Thyroid gland (tissue), 4 donors: ENCODE results near the gene ATG4C. TPM values are rescaled to one million over a fixed set of nuclear protein-coding genes. Genes with fewer than 3 reads are reported as not detected.
"Not testable (repeated sequence)": the region's sequence is repeated elsewhere in the genome, so short reads cannot be mapped to it uniquely, and the experiment has no call there.

Experiments
- DNase-seq, 2 donors: peaks; one replicate each; pipeline ENCODE4 v3.0.0-alpha.2; 2019
- H3K27ac ChIP-seq, 3 donors: fragments of 200-600 bp; sonication (generic); 1 replicate in 2 of 3; 2 replicates in 1 of 3; pipeline ENCODE4 v1.5.1; 2016 to 2019; ENCODE audit warnings: mild to moderate bottlenecking in 1 of 3, moderate library complexity in 1 of 3
- H3K27me3 ChIP-seq: fragments of 200-600 bp; sonication (generic); one replicate; pipeline ENCODE4 v1.5.1; 2019
- H3K36me3 ChIP-seq, 2 donors: fragments of 200-600 bp; sonication (generic); one replicate each; pipeline ENCODE4 v1.5.1; 2016 to 2019
- H3K4me1 ChIP-seq, 2 donors: fragments of 200-600 bp; sonication (generic); one replicate each; pipeline ENCODE4 v1.5.1; 2017 to 2019
- H3K4me3 ChIP-seq, 3 donors: fragments of 200-600 bp; sonication (generic); replicated peaks in 1 of 3; 1 replicate in 2 of 3; 2 replicates in 1 of 3; pipeline ENCODE4 v1.5.1; 2016; ENCODE audit warnings: mild to moderate bottlenecking in 1 of 3
- H3K9me3 ChIP-seq: fragments of 200-600 bp; sonication (generic); one replicate; pipeline ENCODE4 v1.5.1; 2017
- POLR2A ChIP-seq, 2 donors: fragments of 450-650 bp; IDR thresholded peaks; one replicate each; pipeline ENCODE4 v1.6.1; 2017; ENCODE audit warnings: antibody characterized with exemption in 2 of 2, mild to moderate bottlenecking in 2 of 2, moderate library complexity in 1 of 2
- WGBS, 2 donors: methylation state at CpG; one replicate each; pipeline ENCODE4 v1.1.5; 2017; 5-methylcytosine and 5-hydroxymethylcytosine counted together
- intact Hi-C: fragments of 100-400 bp; cut with DNase I; formaldehyde crosslinking; loops from one replicate; pipeline ENCODE4 v1.15.1; 2023
- total RNA-seq, 4 donors: library from RNA; depleted of rRNA; stranded (reverse); fragments of >200 nt; gene quantifications; one replicate each; pipeline ENCODE4 v1.2.3, GENCODE V29; 2016
- TF ChIP-seq, protein P1 (sequence below), 6 experiments: fragments of 200-600 bp in 3 of 6; fragments of 450-650 bp in 3 of 6; sonication (generic) in 3 of 6; IDR thresholded peaks; one replicate each; pipeline ENCODE4 v1.5.1; 2016 to 2019; ENCODE audit warnings: antibody characterized with exemption in 6 of 6, mild to moderate bottlenecking in 2 of 6, inconsistent platforms in 1 of 6, moderate library complexity in 1 of 6

Gene ATG4C
- total RNA-seq, 4 donors from 2014 or later: 16.3 to 23.4 (median 19.9) TPM

DNA sequence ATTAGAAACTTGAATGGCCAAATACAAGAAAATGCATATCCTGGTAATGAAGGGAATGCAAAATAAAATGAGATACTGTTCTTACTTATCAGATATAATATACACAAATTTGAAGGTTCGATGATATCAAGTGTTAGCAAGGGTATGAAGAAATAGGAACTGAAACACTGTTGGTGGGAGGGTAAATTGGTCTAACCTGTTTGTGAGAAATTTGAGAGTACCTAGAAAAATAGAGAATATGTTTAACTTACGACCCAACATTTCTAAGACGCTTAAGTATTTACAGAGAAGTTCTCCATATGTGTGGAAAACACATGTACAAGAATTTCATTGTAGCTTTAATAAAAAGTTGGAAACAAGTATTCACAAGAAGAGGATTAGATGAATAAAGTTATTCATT is 25.9 kb downstream of the ATG4C start:
- no peaks in the 10 kb centered on the region for H3K27me3 ChIP-seq
- no peaks in the 10 kb centered on the region for H3K36me3 ChIP-seq
- H3K4me1 ChIP-seq: no peaks in the 10 kb centered on the region
- no peaks in the 10 kb centered on the region for H3K9me3 ChIP-seq
- 94% methylated on average over 3 of the region's 3 CpGs for WGBS, 2 donors
- no peak overlapping the region for H3K27ac ChIP-seq
- H3K4me3 ChIP-seq: no peak overlapping the region
- DNase-seq: no peak
- intact Hi-C loops: no loop called here
- TF ChIP-seq POLR2A (IDR thresholded peaks at IDR 0.05): no peak
- TF ChIP-seq, protein P1, sequence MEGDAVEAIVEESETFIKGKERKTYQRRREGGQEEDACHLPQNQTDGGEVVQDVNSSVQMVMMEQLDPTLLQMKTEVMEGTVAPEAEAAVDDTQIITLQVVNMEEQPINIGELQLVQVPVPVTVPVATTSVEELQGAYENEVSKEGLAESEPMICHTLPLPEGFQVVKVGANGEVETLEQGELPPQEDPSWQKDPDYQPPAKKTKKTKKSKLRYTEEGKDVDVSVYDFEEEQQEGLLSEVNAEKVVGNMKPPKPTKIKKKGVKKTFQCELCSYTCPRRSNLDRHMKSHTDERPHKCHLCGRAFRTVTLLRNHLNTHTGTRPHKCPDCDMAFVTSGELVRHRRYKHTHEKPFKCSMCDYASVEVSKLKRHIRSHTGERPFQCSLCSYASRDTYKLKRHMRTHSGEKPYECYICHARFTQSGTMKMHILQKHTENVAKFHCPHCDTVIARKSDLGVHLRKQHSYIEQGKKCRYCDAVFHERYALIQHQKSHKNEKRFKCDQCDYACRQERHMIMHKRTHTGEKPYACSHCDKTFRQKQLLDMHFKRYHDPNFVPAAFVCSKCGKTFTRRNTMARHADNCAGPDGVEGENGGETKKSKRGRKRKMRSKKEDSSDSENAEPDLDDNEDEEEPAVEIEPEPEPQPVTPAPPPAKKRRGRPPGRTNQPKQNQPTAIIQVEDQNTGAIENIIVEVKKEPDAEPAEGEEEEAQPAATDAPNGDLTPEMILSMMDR (IDR thresholded peaks at IDR 0.05): no peak

DNA sequence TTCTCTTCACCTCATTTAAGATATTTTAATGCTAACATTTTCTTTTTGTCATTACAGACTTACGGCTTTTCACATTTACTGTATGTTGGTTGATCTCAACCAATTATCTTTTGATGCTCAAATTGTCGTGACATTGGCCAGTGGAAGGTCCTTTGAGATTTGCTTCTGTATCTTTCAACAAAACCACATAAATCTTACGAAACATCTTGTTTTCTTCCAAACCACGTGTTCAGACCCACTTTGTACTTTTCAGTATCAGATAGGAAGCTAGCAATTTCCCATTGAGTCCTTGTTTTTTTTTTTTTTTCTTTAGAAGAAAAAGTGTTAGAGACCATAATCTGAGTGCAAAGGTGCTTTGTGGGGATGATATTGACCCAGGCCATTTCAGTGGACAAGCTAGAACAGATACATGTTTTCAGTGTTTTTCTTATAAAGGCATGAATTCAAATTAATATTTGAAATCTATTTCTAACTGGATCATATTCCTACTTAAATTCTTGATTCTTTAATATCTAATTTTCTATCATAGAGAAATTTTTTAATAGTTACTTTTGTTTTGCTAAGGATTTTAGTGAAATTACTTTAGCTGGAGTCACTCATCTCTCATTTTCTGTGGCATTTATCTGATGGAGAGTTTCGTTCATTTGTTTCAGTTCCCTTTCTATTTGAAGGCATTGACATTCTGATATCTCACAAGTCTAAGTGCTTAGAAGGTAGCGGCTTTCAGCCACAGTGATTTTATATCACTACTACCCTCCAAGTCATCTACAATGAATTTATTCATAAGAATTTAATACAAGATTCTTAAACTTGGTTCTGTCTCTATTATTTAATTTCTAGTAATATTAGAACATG is 26.7 kb downstream of the ATG4C start:
- DNase-seq: no peak
- intact Hi-C loops: no loop called here
- TF ChIP-seq, protein P1 (IDR thresholded peaks at IDR 0.05): no peak
- no peak for TF ChIP-seq POLR2A (IDR thresholded peaks at IDR 0.05)
- Histone ChIP-seq H3K36me3 (no peaks in the 10 kb centered on the region), H3K27ac (no peak overlapping the region), H3K4me1 (no peaks in the 10 kb centered on the region), H3K9me3 (no peaks in the 10 kb centered on the region), H3K27me3 (no peaks in the 10 kb centered on the region), H3K4me3 (no peak overlapping the region)
- WGBS, 2 donors: 93 to 95% methylated on average over 6 of the region's 6 CpGs

DNA sequence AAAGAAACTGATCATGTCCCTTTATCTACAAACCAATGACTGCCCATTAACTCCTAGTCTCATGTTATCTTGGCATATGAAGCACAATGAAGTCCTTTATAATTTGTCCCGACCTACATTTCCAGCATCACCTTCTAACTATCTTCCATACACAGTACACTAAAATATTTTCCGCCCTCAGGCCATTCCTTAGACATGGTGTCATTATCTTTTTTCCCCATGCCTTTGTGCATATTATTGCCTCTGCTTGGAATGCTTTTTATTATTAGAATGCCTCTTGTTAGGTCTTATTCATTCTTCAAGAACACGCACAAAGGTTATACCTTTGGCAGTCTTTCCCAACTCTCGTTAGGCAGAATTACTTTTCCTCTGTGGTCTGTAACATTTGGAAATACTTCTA is 39.6 kb downstream of the ATG4C start:
- H3K27ac ChIP-seq: no peak overlapping the region
- no peak overlapping the region for H3K4me3 ChIP-seq
- no peak for DNase-seq
- 97% methylated on average over 4 of the region's 4 CpGs for WGBS, 2 donors
- no peaks in the 10 kb centered on the region for H3K36me3 ChIP-seq
- intact Hi-C loops: no loop called here
- no peaks in the 10 kb centered on the region for H3K9me3 ChIP-seq
- no peaks in the 10 kb centered on the region for H3K4me1 ChIP-seq
- H3K27me3 ChIP-seq: no peaks in the 10 kb centered on the region
- no peak for TF ChIP-seq POLR2A (IDR thresholded peaks at IDR 0.05)
- TF ChIP-seq, protein P1 (IDR thresholded peaks at IDR 0.05): no peak

- H3K27ac ChIP-seq: no peak overlapping the region
- no peaks in the 10 kb centered on the region for H3K4me1 ChIP-seq
- H3K36me3 ChIP-seq: no peaks in the 10 kb centered on the region
- no peaks in the 10 kb centered on the region for H3K9me3 ChIP-seq
- no peaks in the 10 kb centered on the region for H3K27me3 ChIP-seq
- TF ChIP-seq, protein P1 (IDR thresholded peaks at IDR 0.05): no peak
- no peak for TF ChIP-seq POLR2A (IDR thresholded peaks at IDR 0.05)
- no peak for DNase-seq
- intact Hi-C loops: no loop called here
- no peak overlapping the region for H3K4me3 ChIP-seq
- WGBS, 2 donors: 96 to 97% methylated on average over 2 of the region's 2 CpGs
These were observed 43.0 kb downstream of the ATG4C start for GRCh38 chr1:62826901-62827300.

DNA sequence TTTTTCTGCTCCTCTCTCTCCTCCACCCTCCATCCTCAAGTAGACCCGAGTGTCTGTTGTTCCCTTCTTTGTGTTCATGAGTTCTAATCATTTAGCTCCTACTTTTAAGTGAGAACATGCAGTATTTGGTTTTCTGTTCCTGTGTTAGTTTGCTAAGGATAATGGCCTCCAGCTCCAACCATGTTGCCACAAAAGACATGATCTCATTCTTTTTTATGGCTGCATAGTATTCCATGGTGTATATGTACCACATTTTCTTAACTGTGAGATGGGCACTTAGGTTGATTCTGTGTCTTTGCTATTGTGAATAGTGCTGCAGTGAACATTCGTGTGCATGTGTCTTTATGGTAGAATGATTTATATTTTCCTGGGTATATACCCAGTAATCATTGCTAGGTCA is 43.9 kb downstream of the ATG4C start:
- H3K4me1 ChIP-seq, H3K36me3 ChIP-seq, H3K27me3 ChIP-seq, H3K27ac ChIP-seq, intact Hi-C loops, DNase-seq, H3K9me3 ChIP-seq, H3K4me3 ChIP-seq: not testable (repeated sequence)
- WGBS, 2 donors: 94 to 99% methylated on average over 2 of the region's 2 CpGs
